GM20000 (cell line): ENCODE results near the gene CPLX3.

Experiments used
- DNase-seq: peaks from one replicate; pipeline ENCODE4 v3.0.0; 2012; ENCODE audit warnings: low spot score
- TF ChIP-seq, protein P1 (sequence below): IDR thresholded peaks from 2 replicates; pipeline ENCODE4 v1.5.1; 2012; ENCODE audit warnings: mild to moderate bottlenecking, control low read depth; ENCODE audit errors: extremely low read depth, missing control alignments

The CPLX3 gene

DNA sequence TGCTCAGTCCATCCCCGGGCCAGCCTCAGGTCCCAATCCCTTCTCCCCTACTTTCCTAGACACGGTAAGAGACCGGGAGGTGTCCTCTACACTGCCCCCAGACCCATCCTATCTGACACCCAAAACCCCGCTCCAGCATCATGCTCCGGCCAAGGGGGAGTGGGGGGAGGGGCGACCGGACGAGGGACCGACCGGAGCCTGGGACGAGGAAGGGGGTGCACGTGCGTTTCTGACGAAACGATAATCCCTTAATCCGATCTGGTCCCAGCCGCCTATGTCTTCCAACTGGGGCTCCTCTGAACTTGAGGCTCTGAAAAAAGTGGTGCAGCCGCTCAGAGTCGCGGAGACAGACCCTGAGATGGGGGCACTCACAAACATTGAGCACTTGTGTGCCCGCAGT lies 494 bp downstream of the CPLX3 start:
- TF ChIP-seq, protein P1, sequence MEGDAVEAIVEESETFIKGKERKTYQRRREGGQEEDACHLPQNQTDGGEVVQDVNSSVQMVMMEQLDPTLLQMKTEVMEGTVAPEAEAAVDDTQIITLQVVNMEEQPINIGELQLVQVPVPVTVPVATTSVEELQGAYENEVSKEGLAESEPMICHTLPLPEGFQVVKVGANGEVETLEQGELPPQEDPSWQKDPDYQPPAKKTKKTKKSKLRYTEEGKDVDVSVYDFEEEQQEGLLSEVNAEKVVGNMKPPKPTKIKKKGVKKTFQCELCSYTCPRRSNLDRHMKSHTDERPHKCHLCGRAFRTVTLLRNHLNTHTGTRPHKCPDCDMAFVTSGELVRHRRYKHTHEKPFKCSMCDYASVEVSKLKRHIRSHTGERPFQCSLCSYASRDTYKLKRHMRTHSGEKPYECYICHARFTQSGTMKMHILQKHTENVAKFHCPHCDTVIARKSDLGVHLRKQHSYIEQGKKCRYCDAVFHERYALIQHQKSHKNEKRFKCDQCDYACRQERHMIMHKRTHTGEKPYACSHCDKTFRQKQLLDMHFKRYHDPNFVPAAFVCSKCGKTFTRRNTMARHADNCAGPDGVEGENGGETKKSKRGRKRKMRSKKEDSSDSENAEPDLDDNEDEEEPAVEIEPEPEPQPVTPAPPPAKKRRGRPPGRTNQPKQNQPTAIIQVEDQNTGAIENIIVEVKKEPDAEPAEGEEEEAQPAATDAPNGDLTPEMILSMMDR, result no peak
- no peak for DNase-seq

DNA sequence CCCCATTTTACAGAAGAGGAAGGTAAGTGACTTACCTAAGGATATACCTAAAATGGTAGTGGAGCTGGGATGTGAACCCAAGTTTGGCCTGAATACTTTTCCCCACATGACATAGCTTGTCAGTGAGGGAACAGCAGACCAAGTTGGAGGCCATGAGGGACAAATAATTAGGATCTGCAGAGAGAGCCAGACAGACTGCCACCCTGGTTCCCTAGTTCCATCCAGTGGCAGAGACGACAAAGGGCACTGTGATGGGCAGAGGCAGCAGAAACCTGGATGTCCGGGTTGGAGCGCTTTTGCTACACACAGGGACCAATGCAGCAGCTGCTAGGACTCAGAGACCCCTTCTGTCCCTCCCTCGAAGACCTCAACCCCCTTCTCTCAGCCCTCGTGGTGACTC lies 1.2 kb downstream of the CPLX3 start:
- TF ChIP-seq, protein P1, result no peak

DNA sequence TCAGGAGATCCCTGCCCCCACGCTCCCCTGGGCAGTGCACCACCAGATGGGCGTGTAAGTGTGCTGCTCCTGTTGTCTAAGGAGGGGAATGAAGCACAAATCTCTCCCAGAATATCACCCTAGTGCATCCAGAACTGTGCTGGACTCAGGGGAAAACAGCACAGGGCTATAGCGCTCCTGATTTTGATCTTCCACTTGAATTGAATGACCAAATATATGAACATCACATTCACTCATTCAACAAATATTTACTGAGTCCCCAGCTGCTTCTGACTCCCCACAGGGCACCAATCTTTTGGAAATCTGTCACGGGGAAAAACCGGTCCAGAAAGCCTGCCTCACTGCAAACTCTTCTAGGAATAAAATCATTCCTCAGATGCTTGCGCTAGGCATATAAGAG lies 2.4 kb downstream of the CPLX3 start:
- no peak for DNase-seq
- TF ChIP-seq, protein P1, result no peak

More for the DNA sequence above, 1.2 kb downstream of the CPLX3 start:
- DNase-seq, result no peak

DNA sequence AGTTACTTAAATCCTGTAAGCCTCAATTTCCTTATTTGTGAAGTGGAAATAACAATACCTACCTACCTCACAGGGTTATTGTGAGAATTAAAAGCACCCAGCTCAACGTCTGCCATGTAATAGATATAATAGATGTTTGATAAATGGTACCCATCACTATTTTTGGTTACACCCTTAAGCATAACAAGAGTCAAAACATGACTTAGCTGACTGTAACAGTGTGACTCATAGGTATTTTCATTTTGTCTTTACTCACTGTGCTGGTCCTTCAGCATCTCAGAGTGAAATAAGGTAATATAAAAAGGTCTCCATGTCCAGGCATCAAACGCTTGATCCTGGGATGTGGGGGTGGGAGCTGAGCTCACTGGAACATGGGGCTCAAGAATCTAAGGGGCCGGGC lies 3.1 kb downstream of the CPLX3 start:
- no peak for DNase-seq
- TF ChIP-seq, protein P1, result no peak

DNA sequence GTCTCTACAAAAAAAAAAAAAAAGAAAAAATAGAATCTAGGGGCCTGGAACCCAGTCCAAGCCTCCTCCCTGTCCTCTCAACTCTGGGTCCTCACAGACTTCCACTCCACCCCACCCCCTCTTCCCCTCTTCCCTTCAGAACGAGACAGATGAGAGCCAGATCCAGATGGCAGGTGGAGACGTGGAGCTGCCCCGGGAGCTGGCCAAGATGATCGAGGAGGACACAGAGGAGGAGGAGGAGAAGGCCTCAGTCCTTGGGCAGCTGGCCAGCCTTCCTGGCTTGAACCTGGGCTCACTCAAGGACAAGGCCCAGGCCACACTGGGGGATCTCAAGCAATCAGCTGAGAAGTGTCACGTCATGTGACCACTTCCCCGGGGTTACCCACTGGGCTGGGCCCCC lies 3.6 kb downstream of the CPLX3 start:
- no peak for DNase-seq
- TF ChIP-seq, protein P1, result no peak

DNA sequence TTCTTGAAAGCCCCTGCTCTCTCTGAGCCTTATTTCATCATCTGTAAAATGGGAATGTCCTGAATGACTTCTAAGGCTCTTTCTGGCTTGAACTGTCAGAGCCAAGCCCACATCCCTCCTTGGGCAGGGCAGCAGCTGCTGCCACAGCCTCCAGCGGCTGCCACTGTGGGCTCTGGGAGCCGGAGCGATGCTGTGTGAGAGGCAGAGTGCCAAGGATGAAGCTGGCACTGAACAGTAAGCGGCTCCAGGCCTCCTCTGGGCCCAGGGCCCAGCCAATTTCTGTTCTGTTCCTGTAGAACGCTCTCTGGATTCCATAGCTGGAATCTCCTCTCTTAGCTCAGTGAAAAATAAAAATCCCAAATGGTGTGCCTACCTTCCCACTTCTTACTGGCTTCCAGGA lies 4.4 kb downstream of the CPLX3 start:
- TF ChIP-seq, protein P1, result no peak
- no peak for DNase-seq

DNA sequence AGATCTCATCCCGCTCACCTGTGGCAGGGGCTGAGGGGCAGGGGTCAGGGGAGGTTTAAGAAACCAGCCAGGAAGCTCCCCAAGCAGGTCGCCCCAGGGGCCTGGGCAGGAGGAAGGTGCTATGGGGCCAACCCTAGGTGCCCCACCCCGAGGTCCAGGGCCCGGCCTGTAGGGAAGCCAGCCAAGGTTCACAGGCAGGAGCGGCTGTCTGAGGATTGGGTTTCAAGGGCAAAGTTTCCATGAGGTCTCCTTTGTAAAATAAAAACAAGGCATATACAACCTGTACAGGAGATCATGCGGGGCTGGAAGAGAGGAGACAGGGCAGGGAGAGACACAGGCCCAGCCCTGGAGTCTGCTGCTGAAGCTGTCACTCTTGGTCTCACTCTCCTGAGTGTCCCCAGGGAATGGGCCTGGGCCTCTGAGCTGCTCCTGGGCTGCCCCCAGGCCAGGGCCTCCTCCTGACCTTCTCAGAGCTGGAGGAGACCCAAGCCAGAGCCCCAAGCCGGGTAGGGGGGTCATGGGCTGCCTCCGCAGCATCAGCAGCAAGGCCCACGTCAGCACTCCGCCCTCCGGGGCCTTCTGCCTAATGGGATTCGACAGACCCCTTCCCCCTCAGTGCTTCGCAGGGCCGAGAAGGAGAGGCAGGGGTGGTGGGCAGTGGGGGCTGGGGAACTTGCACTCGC lies 5.5 kb downstream of the CPLX3 start:
- TF ChIP-seq, protein P1, result no peak
- no peak for DNase-seq
